ENCODE results near the gene FAM83C. TPM values are rescaled to one million over a fixed set of nuclear protein-coding genes. Genes with fewer than 3 reads are reported as not detected.

The FAM83C gene
- total RNA-seq, 1 donor = not detected

DNA sequence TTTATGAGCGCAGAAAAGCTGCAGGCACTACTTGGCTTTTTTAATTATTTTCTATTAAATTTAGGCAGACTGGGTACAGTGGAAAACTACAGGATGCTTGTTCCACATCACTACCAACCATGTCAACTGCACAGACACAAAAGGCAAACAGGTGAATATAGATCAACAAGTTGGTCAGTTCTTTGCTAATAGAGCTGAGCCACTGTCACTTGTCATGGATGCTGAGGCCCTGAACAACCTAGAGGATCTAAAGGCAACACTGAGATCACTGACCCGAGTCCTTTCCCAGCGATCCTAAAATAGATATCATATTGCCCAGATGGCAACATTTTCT, 34.5 kb upstream of the FAM83C start:
- H3K4me3 ChIP-seq (ENCODE audit: low read depth, low read length) = no peak overlapping the region
- TF ChIP-seq, protein P1, sequence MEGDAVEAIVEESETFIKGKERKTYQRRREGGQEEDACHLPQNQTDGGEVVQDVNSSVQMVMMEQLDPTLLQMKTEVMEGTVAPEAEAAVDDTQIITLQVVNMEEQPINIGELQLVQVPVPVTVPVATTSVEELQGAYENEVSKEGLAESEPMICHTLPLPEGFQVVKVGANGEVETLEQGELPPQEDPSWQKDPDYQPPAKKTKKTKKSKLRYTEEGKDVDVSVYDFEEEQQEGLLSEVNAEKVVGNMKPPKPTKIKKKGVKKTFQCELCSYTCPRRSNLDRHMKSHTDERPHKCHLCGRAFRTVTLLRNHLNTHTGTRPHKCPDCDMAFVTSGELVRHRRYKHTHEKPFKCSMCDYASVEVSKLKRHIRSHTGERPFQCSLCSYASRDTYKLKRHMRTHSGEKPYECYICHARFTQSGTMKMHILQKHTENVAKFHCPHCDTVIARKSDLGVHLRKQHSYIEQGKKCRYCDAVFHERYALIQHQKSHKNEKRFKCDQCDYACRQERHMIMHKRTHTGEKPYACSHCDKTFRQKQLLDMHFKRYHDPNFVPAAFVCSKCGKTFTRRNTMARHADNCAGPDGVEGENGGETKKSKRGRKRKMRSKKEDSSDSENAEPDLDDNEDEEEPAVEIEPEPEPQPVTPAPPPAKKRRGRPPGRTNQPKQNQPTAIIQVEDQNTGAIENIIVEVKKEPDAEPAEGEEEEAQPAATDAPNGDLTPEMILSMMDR (IDR thresholded peaks at IDR 0.05; ENCODE audit: insufficient read depth, low read length) = no peak
- DNase-seq (ENCODE audit: low read depth) = no peak

DNA sequence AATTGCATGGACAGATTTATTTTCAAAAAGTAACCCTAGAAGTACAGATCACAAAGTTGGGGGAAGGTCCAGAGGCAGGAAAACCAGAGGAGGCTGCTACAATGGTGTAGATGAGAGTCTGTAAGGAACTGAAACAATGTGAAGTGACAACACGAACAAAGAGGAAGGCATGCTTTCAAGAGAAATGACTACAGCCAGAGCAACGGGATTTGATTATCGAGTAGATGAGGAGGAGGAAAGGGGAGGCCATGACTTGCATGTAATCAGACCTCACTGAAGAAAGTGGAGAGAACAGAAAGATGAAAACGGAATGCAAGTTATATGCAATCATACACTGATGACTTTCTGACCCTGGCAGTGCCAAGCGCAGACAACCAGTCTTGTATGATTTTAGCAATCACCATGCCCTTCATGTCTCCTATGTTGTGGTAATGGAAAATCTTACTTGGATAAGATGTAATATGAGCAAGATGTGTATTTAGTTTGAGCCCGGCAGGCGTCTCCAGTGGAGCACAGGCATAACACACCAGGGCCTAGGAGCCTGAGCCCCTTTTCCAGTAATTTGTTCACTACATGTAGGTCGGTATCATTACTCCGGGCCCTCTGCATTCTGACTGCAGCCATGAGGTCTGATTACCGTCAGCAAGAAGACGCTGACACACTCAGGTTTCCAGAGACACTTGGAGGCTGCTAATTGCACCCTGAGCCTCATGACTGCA, 34.0 kb upstream of the FAM83C start:
- DNase-seq (ENCODE audit: low read depth) = no peak
- TF ChIP-seq, protein P1 (IDR thresholded peaks at IDR 0.05; ENCODE audit: insufficient read depth, low read length) = no peak
- H3K4me3 ChIP-seq (ENCODE audit: low read depth, low read length) = no peak overlapping the region

DNA sequence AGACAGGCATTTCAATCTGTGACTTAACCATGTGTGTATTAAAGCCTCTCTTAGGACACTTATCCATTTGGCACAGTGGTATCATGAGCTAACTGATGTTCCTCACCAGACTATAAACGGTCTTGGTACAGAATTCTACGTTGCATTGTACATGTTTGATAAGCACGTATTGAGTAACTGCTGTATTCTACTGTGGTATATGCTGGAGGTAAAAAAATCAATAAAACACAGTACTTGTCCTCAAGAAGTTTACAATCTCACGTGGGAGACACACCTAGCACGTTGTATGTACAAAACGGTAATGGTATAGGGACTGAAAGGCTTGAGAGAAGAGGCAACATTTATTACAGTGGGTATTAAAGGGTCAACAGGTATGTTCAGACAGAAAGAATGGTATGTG, 33.2 kb upstream of the FAM83C start:
- TF ChIP-seq, protein P1 (IDR thresholded peaks at IDR 0.05; ENCODE audit: insufficient read depth, low read length) = no peak
- DNase-seq (ENCODE audit: low read depth) = no peak
- no peak overlapping the region for H3K4me3 ChIP-seq (ENCODE audit: low read depth, low read length)

DNA sequence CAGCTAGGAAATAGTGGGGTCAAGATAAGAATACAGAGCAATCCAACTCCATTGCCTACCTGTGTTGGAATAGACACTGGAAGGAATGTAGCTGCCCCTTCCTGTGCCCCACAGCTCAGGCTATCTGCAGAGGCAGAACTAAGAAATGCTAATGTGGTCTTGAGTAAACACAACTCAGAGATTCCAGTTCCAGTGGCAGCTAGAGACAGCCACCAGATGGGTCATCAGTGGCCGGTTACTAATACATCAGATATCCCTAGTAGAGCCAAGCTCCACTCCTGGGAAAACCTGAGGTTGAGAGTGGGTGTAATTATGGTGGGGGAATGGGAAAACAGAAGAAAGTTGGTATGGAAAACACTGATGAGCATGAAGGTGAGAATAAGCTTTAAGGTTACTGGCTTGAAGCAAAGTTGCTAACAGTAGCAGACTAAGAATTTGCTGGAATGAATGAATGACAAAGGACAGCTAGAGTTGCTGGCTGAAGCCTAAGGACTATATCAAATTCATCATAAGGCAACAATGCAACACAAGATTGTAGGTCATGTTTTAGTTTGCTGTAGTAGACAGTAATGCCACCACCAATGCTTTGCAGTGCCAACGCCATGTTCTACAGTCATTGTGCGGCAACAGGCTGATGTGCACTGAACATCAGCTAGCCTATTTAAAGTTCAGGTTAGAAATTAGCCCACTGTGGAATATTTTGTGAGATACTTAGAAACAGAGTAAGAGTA, 28.3 kb upstream of the FAM83C start:
- peak; percentile 50 for DNase-seq (ENCODE audit: low read depth)
- H3K4me3 ChIP-seq (ENCODE audit: low read depth, low read length) = no peak overlapping the region

DNA sequence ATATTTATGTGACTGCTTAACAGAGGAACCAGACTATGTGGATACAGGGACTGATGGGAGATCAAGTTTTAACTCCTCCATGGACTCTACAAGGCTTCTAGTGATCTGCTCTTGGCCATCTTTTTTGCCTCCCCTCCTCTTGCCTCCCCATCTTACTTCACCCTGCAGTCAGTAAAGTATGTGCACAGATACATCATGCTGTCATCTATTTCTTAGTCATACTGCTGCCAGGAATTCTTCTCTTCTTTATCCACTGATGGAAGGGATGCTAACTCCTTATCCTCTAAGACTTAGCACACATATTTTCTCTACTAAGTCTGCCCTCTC, 27.6 kb upstream of the FAM83C start:
- H3K4me3 ChIP-seq (ENCODE audit: low read depth, low read length) = no peak overlapping the region
- TF ChIP-seq, protein P1 (IDR thresholded peaks at IDR 0.05; ENCODE audit: insufficient read depth, low read length) = no peak
- peak; percentile 43 for DNase-seq (ENCODE audit: low read depth)

More for the DNA sequence above, 28.3 kb upstream of the FAM83C start:
- TF ChIP-seq, protein P1 (IDR thresholded peaks at IDR 0.05; ENCODE audit: insufficient read depth, low read length) = no peak

DNA sequence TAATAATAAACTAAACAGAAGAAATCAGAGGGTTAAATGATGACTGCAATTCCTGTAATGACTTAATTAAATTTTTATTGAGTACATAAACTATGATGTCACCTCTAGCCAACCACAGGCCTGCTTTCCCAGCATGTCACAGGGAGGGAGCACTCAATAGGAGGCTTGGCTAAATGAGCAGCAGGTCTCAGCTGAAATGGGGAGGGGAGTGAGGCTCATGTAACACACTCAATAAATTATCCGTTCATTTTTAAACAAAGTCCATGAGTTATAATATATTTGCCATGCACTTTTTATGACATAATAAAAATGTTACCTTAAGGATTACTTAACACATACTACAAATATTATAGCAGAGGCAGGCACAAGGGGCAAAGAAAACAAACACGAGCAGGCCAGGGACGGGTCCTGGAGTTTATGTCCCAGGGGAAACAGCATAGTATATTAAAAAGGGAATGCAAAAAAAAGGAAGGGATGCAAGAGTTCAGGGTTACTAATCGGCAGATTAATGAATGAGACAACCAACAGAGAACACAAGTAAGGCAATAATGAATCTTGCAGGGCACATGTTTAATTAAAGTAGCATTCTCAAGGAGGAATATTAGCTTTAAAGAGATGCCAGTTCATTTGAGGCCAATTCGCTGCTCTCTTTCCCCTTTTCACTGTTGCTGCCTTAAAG, 27.1 kb upstream of the FAM83C start:
- TF ChIP-seq, protein P1 (IDR thresholded peaks at IDR 0.05; ENCODE audit: insufficient read depth, low read length) = no peak
- no peak for DNase-seq (ENCODE audit: low read depth)
- H3K4me3 ChIP-seq (ENCODE audit: low read depth, low read length) = no peak overlapping the region
